HepG2 (cell line): ENCODE measurements around the gene ZFAND6. TPM values are rescaled to one million over a fixed set of nuclear protein-coding genes. Genes with fewer than 3 reads are reported as not detected.

ENCODE experiments used
- CEBPG ChIP-seq: IDR thresholded peaks from 2 replicates; pipeline ENCODE4 v1.6.1; 2016
- ELF1 ChIP-seq: sonication (generic); formaldehyde crosslinking; IDR thresholded peaks from 2 replicates; pipeline ENCODE4 v1.4.0; 2020; ENCODE audit warnings: missing genetic modification reagents
- EP300 ChIP-seq, 3 experiments: sonication (generic) in 1 of 3; formaldehyde crosslinking in 1 of 3; IDR thresholded peaks; 2 replicates each; pipeline versions ENCODE4 v1.5.1 to v1.6.1; 2011 to 2020; ENCODE audit warnings: low read depth in 2 of 3, low read length in 2 of 3, borderline replicate concordance in 1 of 3, improper control_type of control experiment in 1 of 3, mild to moderate bottlenecking in 1 of 3, missing genetic modification reagents in 1 of 3, moderate library complexity in 1 of 3
- HES4 ChIP-seq: sonication (generic); formaldehyde crosslinking; IDR thresholded peaks from 2 replicates; pipeline ENCODE4 v1.9.0; 2021; ENCODE audit warnings: mild to moderate bottlenecking, missing genetic modification reagents, borderline replicate concordance
- NCOA2 ChIP-seq: sonication (generic); formaldehyde crosslinking; IDR thresholded peaks from 2 replicates; pipeline ENCODE4 v1.8.0; 2022; ENCODE audit warnings: inconsistent platforms
- NR3C1 ChIP-seq: sonication (generic); formaldehyde crosslinking; IDR thresholded peaks from 2 replicates; pipeline ENCODE4 v1.4.0; 2020; ENCODE audit warnings: missing genetic modification reagents
- PAF1 ChIP-seq: IDR thresholded peaks from 2 replicates; pipeline ENCODE4 v1.6.1; 2016; ENCODE audit warnings: missing genetic modification reagents, missing compliant biosample characterization
- RCOR2 ChIP-seq: IDR thresholded peaks from 2 replicates; pipeline ENCODE4 v1.6.1; 2016; ENCODE audit warnings: missing biosample characterization, missing genetic modification reagents
- ZMAT3 ChIP-seq: sonication (generic); formaldehyde crosslinking; conservative IDR thresholded peaks from 2 replicates; pipeline ENCODE4 v1.7.0; 2021; ENCODE audit warnings: missing genetic modification reagents
- ZMYM2 ChIP-seq: sonication (generic); formaldehyde crosslinking; IDR thresholded peaks from 2 replicates; pipeline ENCODE4 v1.8.0; 2022; ENCODE audit warnings: mild to moderate bottlenecking, missing genetic modification reagents
- ZNF10 ChIP-seq: sonication (generic); formaldehyde crosslinking; IDR thresholded peaks from 2 replicates; pipeline ENCODE4 v1.4.0; 2020; ENCODE audit warnings: mild to moderate bottlenecking, low read depth, missing genetic modification reagents, borderline replicate concordance
- ZNF207 ChIP-seq: fragments of 450-650 bp; IDR thresholded peaks from 2 replicates; pipeline ENCODE4 v1.6.1; 2016; ENCODE audit warnings: antibody characterized with exemption, borderline replicate concordance
- ZNF333 ChIP-seq: sonication (generic); formaldehyde crosslinking; IDR thresholded peaks from 2 replicates; pipeline ENCODE4 v1.4.0; 2020; ENCODE audit warnings: mild to moderate bottlenecking, missing genetic modification reagents, borderline replicate concordance
- ZNF451 ChIP-seq: sonication (generic); formaldehyde crosslinking; IDR thresholded peaks from 2 replicates; pipeline ENCODE4 v1.5.0; 2020; ENCODE audit warnings: mild to moderate bottlenecking, missing genetic modification reagents
- polyA plus RNA-seq, 8 experiments: library from polyadenylated mRNA; depleted of rRNA in 3 of 8; stranded (reverse) in 7 of 8; unstranded in 1 of 8; fragments of >200 nt; fragmentation: Illumina TruSeq in 4 of 8; extraction: Trizol in 4 of 8; gene quantifications; 2 replicates each; pipeline versions ENCODE4 v1.2.1 to v1.2.3, GENCODE V29; 2011 to 2016; ENCODE audit warnings: low read depth in 4 of 8, missing spikeins in 1 of 8, mixed read lengths in 1 of 8; ENCODE audit not compliant: insufficient read depth in 1 of 8
- total RNA-seq, 5 experiments: library from RNA; depleted of rRNA; stranded (reverse); fragments of >200 nt; fragmentation: Illumina TruSeq; extraction: Trizol; gene quantifications; 2 replicates each; pipeline ENCODE4 v1.2.3, GENCODE V29; 2016; ENCODE audit warnings: low read depth in 1 of 5
- TF ChIP-seq, protein P1 (sequence below): sonication (generic); formaldehyde crosslinking; IDR thresholded peaks from 2 replicates; pipeline ENCODE4 v1.9.0; 2021; ENCODE audit warnings: mild to moderate bottlenecking, missing genetic modification reagents
- TF ChIP-seq, protein P2 (sequence below): sonication (generic); formaldehyde crosslinking; IDR thresholded peaks from 2 replicates; pipeline ENCODE4 v1.8.0; 2023; ENCODE audit warnings: mild to moderate bottlenecking, missing genetic modification reagents
- TF ChIP-seq, protein P3 (sequence below): IDR thresholded peaks from 2 replicates; pipeline ENCODE4 v1.4.0; 2020; ENCODE audit warnings: mild to moderate bottlenecking, missing genetic modification reagents

ZFAND6 gene
- total and polyA plus RNA-seq, 2 of the 13 experiments (the other 11 are each of a cell fraction or from before 2014, with no cell fraction given): 84.2 to 115 TPM

DNA sequence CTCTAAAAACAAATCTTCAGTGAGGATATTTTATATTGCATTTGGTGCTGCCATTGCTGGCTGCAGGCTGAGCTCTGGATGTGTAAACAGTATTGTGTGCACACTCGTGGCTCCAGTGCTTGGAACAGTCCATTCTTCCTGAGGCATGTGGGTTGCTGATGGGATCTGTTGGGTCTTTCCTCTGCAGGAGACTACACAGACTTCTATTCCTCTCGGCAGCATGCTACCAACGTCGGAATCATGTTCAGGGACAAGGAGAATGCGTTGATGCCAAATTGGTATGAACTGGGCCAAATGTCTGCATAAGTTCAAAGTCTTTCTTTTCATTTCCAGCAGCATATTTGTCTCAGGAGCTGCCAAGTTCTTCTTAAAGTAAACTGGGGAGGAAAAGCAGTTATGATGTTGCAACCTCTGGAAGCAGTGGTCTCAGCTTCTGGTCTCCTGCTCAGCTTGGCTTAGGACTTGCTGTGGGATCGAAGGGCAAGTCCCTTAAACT, 102.6 kb downstream of the ZFAND6 start (continued):
- TF ChIP-seq, protein P1, sequence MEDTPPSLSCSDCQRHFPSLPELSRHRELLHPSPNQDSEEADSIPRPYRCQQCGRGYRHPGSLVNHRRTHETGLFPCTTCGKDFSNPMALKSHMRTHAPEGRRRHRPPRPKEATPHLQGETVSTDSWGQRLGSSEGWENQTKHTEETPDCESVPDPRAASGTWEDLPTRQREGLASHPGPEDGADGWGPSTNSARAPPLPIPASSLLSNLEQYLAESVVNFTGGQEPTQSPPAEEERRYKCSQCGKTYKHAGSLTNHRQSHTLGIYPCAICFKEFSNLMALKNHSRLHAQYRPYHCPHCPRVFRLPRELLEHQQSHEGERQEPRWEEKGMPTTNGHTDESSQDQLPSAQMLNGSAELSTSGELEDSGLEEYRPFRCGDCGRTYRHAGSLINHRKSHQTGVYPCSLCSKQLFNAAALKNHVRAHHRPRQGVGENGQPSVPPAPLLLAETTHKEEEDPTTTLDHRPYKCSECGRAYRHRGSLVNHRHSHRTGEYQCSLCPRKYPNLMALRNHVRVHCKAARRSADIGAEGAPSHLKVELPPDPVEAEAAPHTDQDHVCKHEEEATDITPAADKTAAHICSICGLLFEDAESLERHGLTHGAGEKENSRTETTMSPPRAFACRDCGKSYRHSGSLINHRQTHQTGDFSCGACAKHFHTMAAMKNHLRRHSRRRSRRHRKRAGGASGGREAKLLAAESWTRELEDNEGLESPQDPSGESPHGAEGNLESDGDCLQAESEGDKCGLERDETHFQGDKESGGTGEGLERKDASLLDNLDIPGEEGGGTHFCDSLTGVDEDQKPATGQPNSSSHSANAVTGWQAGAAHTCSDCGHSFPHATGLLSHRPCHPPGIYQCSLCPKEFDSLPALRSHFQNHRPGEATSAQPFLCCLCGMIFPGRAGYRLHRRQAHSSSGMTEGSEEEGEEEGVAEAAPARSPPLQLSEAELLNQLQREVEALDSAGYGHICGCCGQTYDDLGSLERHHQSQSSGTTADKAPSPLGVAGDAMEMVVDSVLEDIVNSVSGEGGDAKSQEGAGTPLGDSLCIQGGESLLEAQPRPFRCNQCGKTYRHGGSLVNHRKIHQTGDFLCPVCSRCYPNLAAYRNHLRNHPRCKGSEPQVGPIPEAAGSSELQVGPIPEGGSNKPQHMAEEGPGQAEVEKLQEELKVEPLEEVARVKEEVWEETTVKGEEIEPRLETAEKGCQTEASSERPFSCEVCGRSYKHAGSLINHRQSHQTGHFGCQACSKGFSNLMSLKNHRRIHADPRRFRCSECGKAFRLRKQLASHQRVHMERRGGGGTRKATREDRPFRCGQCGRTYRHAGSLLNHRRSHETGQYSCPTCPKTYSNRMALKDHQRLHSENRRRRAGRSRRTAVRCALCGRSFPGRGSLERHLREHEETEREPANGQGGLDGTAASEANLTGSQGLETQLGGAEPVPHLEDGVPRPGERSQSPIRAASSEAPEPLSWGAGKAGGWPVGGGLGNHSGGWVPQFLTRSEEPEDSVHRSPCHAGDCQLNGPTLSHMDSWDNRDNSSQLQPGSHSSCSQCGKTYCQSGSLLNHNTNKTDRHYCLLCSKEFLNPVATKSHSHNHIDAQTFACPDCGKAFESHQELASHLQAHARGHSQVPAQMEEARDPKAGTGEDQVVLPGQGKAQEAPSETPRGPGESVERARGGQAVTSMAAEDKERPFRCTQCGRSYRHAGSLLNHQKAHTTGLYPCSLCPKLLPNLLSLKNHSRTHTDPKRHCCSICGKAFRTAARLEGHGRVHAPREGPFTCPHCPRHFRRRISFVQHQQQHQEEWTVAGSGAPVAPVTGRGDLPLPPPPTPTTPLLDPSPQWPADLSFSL (CRISPR knock-in tag): no peak
- TF ChIP-seq NCOA2 (CRISPR knock-in tag): no peak
- TF ChIP-seq ZMYM2 (CRISPR knock-in tag): no peak
- no peak for TF ChIP-seq ZNF10 (CRISPR knock-in tag)
- TF ChIP-seq, protein P2, sequence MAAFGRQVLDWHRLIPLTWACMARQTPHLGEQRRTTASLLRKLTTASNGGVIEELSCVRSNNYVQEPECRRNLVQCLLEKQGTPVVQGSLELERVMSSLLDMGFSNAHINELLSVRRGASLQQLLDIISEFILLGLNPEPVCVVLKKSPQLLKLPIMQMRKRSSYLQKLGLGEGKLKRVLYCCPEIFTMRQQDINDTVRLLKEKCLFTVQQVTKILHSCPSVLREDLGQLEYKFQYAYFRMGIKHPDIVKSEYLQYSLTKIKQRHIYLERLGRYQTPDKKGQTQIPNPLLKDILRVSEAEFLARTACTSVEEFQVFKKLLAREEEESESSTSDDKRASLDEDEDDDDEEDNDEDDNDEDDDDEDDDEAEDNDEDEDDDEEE (CRISPR knock-in tag): no peak
- no peak for TF ChIP-seq ZMAT3 (CRISPR knock-in tag)
- TF ChIP-seq ZNF333 (CRISPR knock-in tag): no peak
- TF ChIP-seq ZNF451 (CRISPR knock-in tag): no peak
- TF ChIP-seq ELF1 (CRISPR knock-in tag): no peak
- TF ChIP-seq, protein P3, sequence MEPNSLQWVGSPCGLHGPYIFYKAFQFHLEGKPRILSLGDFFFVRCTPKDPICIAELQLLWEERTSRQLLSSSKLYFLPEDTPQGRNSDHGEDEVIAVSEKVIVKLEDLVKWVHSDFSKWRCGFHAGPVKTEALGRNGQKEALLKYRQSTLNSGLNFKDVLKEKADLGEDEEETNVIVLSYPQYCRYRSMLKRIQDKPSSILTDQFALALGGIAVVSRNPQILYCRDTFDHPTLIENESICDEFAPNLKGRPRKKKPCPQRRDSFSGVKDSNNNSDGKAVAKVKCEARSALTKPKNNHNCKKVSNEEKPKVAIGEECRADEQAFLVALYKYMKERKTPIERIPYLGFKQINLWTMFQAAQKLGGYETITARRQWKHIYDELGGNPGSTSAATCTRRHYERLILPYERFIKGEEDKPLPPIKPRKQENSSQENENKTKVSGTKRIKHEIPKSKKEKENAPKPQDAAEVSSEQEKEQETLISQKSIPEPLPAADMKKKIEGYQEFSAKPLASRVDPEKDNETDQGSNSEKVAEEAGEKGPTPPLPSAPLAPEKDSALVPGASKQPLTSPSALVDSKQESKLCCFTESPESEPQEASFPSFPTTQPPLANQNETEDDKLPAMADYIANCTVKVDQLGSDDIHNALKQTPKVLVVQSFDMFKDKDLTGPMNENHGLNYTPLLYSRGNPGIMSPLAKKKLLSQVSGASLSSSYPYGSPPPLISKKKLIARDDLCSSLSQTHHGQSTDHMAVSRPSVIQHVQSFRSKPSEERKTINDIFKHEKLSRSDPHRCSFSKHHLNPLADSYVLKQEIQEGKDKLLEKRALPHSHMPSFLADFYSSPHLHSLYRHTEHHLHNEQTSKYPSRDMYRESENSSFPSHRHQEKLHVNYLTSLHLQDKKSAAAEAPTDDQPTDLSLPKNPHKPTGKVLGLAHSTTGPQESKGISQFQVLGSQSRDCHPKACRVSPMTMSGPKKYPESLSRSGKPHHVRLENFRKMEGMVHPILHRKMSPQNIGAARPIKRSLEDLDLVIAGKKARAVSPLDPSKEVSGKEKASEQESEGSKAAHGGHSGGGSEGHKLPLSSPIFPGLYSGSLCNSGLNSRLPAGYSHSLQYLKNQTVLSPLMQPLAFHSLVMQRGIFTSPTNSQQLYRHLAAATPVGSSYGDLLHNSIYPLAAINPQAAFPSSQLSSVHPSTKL (CRISPR knock-in tag): 0 out of 2 replicates have a peak, but pooled peaks have one; percentile 7
- TF ChIP-seq CEBPG (CRISPR knock-in tag): 0 out of 2 replicates have a peak, but pooled peaks have one; percentile 11
- TF ChIP-seq EP300 (IDR thresholded peaks at IDR 0.05; ENCODE audit: low read depth in 2 of 2, low read length in 2 of 2): 0 out of 4 replicates have a peak, but pooled peaks of 1 of the 2 experiments have one; percentile 2
- TF ChIP-seq EP300 (CRISPR knock-in tag; IDR thresholded peaks at IDR 0.05; ENCODE audit: borderline replicate concordance): no peak
- TF ChIP-seq RCOR2 (CRISPR knock-in tag): no peak
- TF ChIP-seq HES4 (CRISPR knock-in tag): no peak
- TF ChIP-seq ZNF207: no peak
- no peak for TF ChIP-seq NR3C1
- no peak for TF ChIP-seq PAF1 (CRISPR knock-in tag)
